Sigmoid colon (tissue), 4 donors: ENCODE results near the gene TRAF7.

Source experiments
- CTCF ChIP-seq, 4 experiments: fragments of 450-650 bp in 3 of 4; fragments of 200-600 bp in 1 of 4; IDR thresholded peaks; one replicate each; pipeline ENCODE4 v1.5.1; 2016 to 2019; ENCODE audit warnings: antibody characterized with exemption in 4 of 4, mild to moderate bottlenecking in 3 of 4, moderate library complexity in 2 of 4
- EP300 ChIP-seq, 4 donors: sonication (generic); formaldehyde crosslinking; IDR thresholded peaks; one replicate each; pipeline ENCODE4 v1.6.1; 2017; ENCODE audit warnings: antibody characterized with exemption in 4 of 4
- POLR2AphosphoS5 ChIP-seq, 4 donors: sonication (generic); formaldehyde crosslinking; IDR thresholded peaks; one replicate each; pipeline ENCODE4 v1.6.1; 2017; ENCODE audit warnings: antibody characterized with exemption in 4 of 4

GRCh38 chr16:2190659-2191445, 35.3 kb downstream of the TRAF7 start:
- TF ChIP-seq POLR2AphosphoS5 (IDR thresholded peaks at IDR 0.05) (no peak), CTCF (IDR thresholded peaks at IDR 0.05) (no peak), EP300 (IDR thresholded peaks at IDR 0.05) (no peak)
